ENCODE results near the gene SRPK3.
"Not testable (repeated sequence)": the region's sequence is repeated elsewhere in the genome, so short reads cannot be mapped to it uniquely, and the experiment has no call there.

The SRPK3 gene

GRCh38 chrX:153813161-153813560 is 32.3 kb downstream of the SRPK3 start:
- H3K9ac ChIP-seq (ENCODE audit: low read length): no peak overlapping the region
- no peaks in the 10 kb centered on the region for H3K4me1 ChIP-seq (ENCODE audit: control insufficient read depth, insufficient read depth, low read length)
- H3K9me3 ChIP-seq (ENCODE audit: control insufficient read depth, low read length): no peaks in the 10 kb centered on the region
- H3K27me3 ChIP-seq (ENCODE audit: control insufficient read depth, insufficient read depth, low read length): no peaks in the 10 kb centered on the region
- no peak overlapping the region for H3K4me3 ChIP-seq (ENCODE audit: low read length)
- H3K36me3 ChIP-seq (ENCODE audit: control insufficient read depth, insufficient read depth, low read length): no peaks in the 10 kb centered on the region

DNA sequence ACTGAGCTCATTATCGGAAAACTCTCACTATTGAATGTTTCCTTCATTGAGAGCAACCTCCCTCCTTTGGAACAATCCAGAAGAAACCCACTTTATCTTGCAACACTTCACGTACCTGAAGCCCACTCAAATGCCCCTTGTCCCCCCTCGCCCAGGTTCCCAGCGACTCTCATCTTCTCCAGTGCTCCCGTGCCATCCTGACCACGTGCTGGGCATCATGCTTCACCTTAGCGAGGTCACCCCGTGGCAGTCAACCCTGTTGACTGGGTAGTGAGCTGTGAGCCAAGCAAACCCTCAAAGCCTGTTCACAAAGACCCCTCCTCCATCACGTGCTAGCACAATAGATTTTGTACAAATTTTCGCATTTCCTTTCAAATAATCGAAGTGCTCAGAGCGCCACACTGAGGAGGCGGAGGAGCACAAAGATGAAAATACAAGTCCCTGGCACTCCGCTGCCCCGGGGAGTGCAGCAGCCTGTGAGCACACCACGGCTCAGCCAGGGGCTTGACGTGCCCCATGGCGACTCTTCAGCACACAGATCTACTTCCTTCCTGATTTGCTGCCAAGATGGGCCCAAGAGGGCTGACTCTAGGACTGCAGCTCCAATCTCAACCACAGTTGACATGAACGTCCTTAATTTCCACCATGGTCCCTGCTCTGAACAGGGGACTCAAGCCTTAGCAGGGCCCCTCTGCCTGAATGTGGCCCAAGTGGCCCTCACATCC is 33.9 kb downstream of the SRPK3 start:
- H3K36me3 ChIP-seq (ENCODE audit: control insufficient read depth, insufficient read depth, low read length): no peaks in the 10 kb centered on the region
- no peak overlapping the region for H3K4me3 ChIP-seq (ENCODE audit: low read length)
- no peaks in the 10 kb centered on the region for H3K4me1 ChIP-seq (ENCODE audit: control insufficient read depth, insufficient read depth, low read length)
- no peak overlapping the region for H3K9ac ChIP-seq (ENCODE audit: low read length)
- no peaks in the 10 kb centered on the region for H3K9me3 ChIP-seq (ENCODE audit: control insufficient read depth, low read length)
- no peaks in the 10 kb centered on the region for H3K27me3 ChIP-seq (ENCODE audit: control insufficient read depth, insufficient read depth, low read length)

GRCh38 chrX:153816831-153817690 is 36.2 kb downstream of the SRPK3 start:
- Histone ChIP-seq H3K9ac (ENCODE audit: low read length) (no peak overlapping the region), H3K27me3 (ENCODE audit: control insufficient read depth, insufficient read depth, low read length) (no peaks in the 10 kb centered on the region), H3K9me3 (ENCODE audit: control insufficient read depth, low read length) (no peaks in the 10 kb centered on the region), H3K36me3 (ENCODE audit: control insufficient read depth, insufficient read depth, low read length) (no peaks in the 10 kb centered on the region), H3K4me1 (ENCODE audit: control insufficient read depth, insufficient read depth, low read length) (no peaks in the 10 kb centered on the region), H3K4me3 (ENCODE audit: low read length) (no peak overlapping the region)

GRCh38 chrX:153818064-153818463 is 37.2 kb downstream of the SRPK3 start:
- H3K36me3 ChIP-seq (ENCODE audit: control insufficient read depth, insufficient read depth, low read length); H3K4me3 ChIP-seq (ENCODE audit: low read length); H3K9ac ChIP-seq (ENCODE audit: low read length); H3K27me3 ChIP-seq (ENCODE audit: control insufficient read depth, insufficient read depth, low read length); H3K4me1 ChIP-seq (ENCODE audit: control insufficient read depth, insufficient read depth, low read length); H3K9me3 ChIP-seq (ENCODE audit: control insufficient read depth, low read length): not testable (repeated sequence)

DNA sequence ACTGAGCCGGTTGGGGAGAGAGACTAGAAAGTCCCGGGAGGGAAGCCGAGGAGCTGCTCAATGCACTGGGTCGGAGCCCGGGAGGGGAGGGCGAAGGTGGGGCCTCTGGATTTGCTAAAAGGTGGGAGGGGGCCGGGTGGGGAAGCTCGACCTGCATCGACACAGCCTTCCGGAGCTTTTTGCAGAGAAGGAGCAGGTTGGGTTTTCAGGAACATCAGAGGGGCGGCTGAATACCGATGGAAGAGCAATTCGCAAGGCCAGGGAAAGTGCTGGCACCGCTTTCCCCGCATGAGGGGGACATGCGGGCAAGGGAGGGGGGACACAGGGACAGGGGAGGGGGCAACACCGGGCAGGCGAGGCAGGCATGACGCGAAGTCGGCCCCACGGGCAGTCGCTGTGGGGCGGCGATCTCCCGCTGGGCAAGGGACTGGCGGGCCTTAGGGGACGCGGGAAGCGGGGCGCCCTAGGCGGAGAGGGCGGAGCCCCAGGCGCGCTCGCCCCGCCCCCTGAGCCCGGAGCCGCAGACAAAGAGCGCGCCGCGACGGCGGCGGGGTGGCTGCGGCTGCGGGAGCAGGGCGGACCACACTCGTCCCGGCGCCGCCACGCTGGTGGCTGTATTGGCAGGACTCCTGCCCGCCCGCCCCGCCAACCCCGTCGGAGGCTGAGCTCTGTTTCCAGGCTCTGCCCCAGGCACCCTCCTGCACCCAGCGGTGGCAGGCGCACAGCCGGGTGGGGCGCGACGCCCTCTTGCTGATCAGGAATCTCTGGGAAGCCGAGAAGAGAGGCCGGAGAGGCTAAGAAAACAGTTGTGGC is 37.9 kb downstream of the SRPK3 start:
- Histone ChIP-seq H3K4me3 (ENCODE audit: low read length) (no peak overlapping the region), H3K9me3 (ENCODE audit: control insufficient read depth, low read length) (no peaks in the 10 kb centered on the region), H3K4me1 (ENCODE audit: control insufficient read depth, insufficient read depth, low read length) (no peaks in the 10 kb centered on the region), H3K9ac (ENCODE audit: low read length) (peak overlapping the region; percentile 8), H3K36me3 (ENCODE audit: control insufficient read depth, insufficient read depth, low read length) (no peaks in the 10 kb centered on the region), H3K27me3 (ENCODE audit: control insufficient read depth, insufficient read depth, low read length) (no peaks in the 10 kb centered on the region)

- no peaks in the 10 kb centered on the region for H3K27me3 ChIP-seq (ENCODE audit: control insufficient read depth, insufficient read depth, low read length)
- no peaks in the 10 kb centered on the region for H3K36me3 ChIP-seq (ENCODE audit: control insufficient read depth, insufficient read depth, low read length)
- no peaks in the 10 kb centered on the region for H3K9me3 ChIP-seq (ENCODE audit: control insufficient read depth, low read length)
- peak overlapping the region; percentile 8 for H3K9ac ChIP-seq (ENCODE audit: low read length)
- H3K4me1 ChIP-seq (ENCODE audit: control insufficient read depth, insufficient read depth, low read length): no peaks in the 10 kb centered on the region
- H3K4me3 ChIP-seq (ENCODE audit: low read length): no peak overlapping the region
Observed at GRCh38 chrX:153819384-153820040, 38.7 kb downstream of the SRPK3 start.

GRCh38 chrX:153820601-153821000 is 39.8 kb downstream of the SRPK3 start:
- no peak overlapping the region for H3K9ac ChIP-seq (ENCODE audit: low read length)
- no peaks in the 10 kb centered on the region for H3K4me1 ChIP-seq (ENCODE audit: control insufficient read depth, insufficient read depth, low read length)
- H3K9me3 ChIP-seq (ENCODE audit: control insufficient read depth, low read length): no peaks in the 10 kb centered on the region
- no peaks in the 10 kb centered on the region for H3K27me3 ChIP-seq (ENCODE audit: control insufficient read depth, insufficient read depth, low read length)
- H3K4me3 ChIP-seq (ENCODE audit: low read length): no peak overlapping the region
- no peaks in the 10 kb centered on the region for H3K36me3 ChIP-seq (ENCODE audit: control insufficient read depth, insufficient read depth, low read length)

DNA sequence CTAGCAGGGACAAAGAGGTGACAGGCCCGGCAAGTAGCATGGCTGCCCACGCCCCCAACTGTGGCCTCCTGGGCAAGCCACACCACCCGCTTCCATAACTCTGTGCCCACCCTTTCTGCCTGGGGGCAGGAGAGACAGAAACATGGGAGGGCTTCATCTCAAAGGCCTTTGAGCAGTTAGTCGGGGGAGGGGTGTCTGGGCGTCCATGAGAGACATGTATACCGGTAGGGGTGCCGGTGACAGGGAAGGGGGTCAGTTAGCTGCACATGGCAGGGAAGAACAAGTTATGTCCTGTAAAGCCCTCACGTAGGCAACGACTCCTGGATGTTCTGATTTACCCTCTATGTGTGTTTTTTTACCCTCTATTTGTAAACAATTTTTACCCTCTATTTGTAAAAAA is 40.2 kb downstream of the SRPK3 start:
- Histone ChIP-seq H3K27me3 (ENCODE audit: control insufficient read depth, insufficient read depth, low read length) (no peaks in the 10 kb centered on the region), H3K9me3 (ENCODE audit: control insufficient read depth, low read length) (no peaks in the 10 kb centered on the region), H3K4me3 (ENCODE audit: low read length) (no peak overlapping the region), H3K4me1 (ENCODE audit: control insufficient read depth, insufficient read depth, low read length) (no peaks in the 10 kb centered on the region), H3K36me3 (ENCODE audit: control insufficient read depth, insufficient read depth, low read length) (no peaks in the 10 kb centered on the region), H3K9ac (ENCODE audit: low read length) (no peak overlapping the region)

DNA sequence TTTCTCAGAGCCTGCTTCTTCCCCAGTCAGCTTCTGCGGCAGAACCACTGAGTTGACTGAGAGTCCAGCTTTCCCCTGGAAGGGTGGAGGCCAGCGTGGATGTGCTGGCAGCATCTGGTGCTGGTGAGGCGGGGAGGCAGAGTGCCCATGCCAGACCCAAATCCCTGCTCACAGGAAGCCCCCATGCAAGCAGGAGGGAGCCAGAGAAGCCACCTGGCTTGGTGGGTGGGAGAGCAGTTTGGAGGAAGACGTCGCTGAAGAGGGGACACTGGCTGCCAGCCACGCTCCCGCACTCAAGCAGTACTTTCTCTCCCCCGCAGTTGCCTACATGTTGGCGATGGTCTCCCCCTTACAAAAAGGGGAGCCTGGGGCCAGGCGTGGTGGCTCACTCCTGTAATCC is 43.5 kb downstream of the SRPK3 start:
- Histone ChIP-seq H3K9me3 (ENCODE audit: control insufficient read depth, low read length) (no peaks in the 10 kb centered on the region), H3K9ac (ENCODE audit: low read length) (no peak overlapping the region), H3K4me3 (ENCODE audit: low read length) (no peak overlapping the region), H3K27me3 (ENCODE audit: control insufficient read depth, insufficient read depth, low read length) (peaks cover 13% of the 10 kb centered on the region), H3K4me1 (ENCODE audit: control insufficient read depth, insufficient read depth, low read length) (no peaks in the 10 kb centered on the region), H3K36me3 (ENCODE audit: control insufficient read depth, insufficient read depth, low read length) (no peaks in the 10 kb centered on the region)

- no peak overlapping the region for H3K4me3 ChIP-seq (ENCODE audit: low read length)
- no peaks in the 10 kb centered on the region for H3K4me1 ChIP-seq (ENCODE audit: control insufficient read depth, insufficient read depth, low read length)
- no peaks in the 10 kb centered on the region for H3K9me3 ChIP-seq (ENCODE audit: control insufficient read depth, low read length)
- H3K36me3 ChIP-seq (ENCODE audit: control insufficient read depth, insufficient read depth, low read length): no peaks in the 10 kb centered on the region
- H3K27me3 ChIP-seq (ENCODE audit: control insufficient read depth, insufficient read depth, low read length): peaks cover 20% of the 10 kb centered on the region
- no peak overlapping the region for H3K9ac ChIP-seq (ENCODE audit: low read length)
Observed at GRCh38 chrX:153825042-153825441, 44.2 kb downstream of the SRPK3 start.

DNA sequence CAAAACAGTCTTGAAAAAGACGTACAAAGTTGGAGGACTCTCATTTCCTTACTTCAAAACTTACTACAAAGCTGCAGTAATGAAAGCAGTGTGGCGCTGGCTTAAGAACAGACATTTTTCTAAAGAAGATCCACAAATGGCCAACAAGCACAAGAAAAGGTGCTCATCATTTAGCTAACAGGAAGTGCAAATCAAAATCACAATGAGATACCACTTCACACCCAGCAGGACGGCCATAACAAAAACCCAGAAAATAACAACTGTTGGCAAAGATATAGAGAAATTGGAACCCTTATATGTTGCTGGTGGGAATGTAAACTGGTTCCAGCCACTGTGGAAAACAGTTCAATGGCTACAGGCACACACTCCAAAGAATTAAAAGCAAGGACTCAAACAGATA is 46.2 kb downstream of the SRPK3 start:
- peaks cover 25% of the 10 kb centered on the region for H3K27me3 ChIP-seq (ENCODE audit: control insufficient read depth, insufficient read depth, low read length)
- H3K4me3 ChIP-seq (ENCODE audit: low read length): no peak overlapping the region
- H3K36me3 ChIP-seq (ENCODE audit: control insufficient read depth, insufficient read depth, low read length): no peaks in the 10 kb centered on the region
- no peaks in the 10 kb centered on the region for H3K9me3 ChIP-seq (ENCODE audit: control insufficient read depth, low read length)
- no peaks in the 10 kb centered on the region for H3K4me1 ChIP-seq (ENCODE audit: control insufficient read depth, insufficient read depth, low read length)
- H3K9ac ChIP-seq (ENCODE audit: low read length): no peak overlapping the region
